B cell (primary cell): ENCODE data around the gene SWSAP1. TPM values are rescaled to one million over a fixed set of nuclear protein-coding genes. Genes with fewer than 3 reads are reported as not detected.

Source experiments
- ATAC-seq: fragments of 200-7000 bp; cut with Tn5 transposase; one replicate; pipeline ENCODE4 v1.10.0; 2021; ENCODE audit warnings: low read depth, mild to moderate bottlenecking, moderate number of reproducible peaks, moderate library complexity
- CTCF ChIA-PET: fragments of 350-600 bp; sonication (Branson Sonifier 250); formaldehyde crosslinking; loops from one replicate; lab custom pipeline; 2021; ENCODE audit warnings: antibody characterized with exemption, inconsistent platforms; lab: Charles Lee
- POLR2A ChIA-PET: fragments of 350-600 bp; sonication (Branson Sonifier 250); formaldehyde crosslinking; loops from one replicate; lab custom pipeline; 2021; ENCODE audit warnings: antibody characterized with exemption; lab: Charles Lee
- DNase-seq: peaks from one replicate; pipeline ENCODE4 v3.0.0; 2013
- H2AFZ ChIP-seq: 2 replicates; pipeline ENCODE4 v1.6.1; 2012; ENCODE audit warnings: mild to moderate bottlenecking, low read depth, low read length; ENCODE audit not compliant: insufficient read depth, poor library complexity, severe bottlenecking
- H3K27ac ChIP-seq, 2 donors: 1 replicate in 1 of 2; 2 replicates in 1 of 2; pipeline ENCODE4 v1.5.1; 2012 to 2013; ENCODE audit warnings: low read length in 2 of 2, mild to moderate bottlenecking in 2 of 2, moderate library complexity in 1 of 2
- H3K27me3 ChIP-seq, 4 experiments: fragments of 200-600 bp in 1 of 4; sonication (generic) in 1 of 4; replicated peaks in 1 of 4; 1 replicate in 2 of 4; 2 replicates in 2 of 4; pipeline versions ENCODE4 v1.6.1 to v1.7.0; 2013 to 2016; ENCODE audit warnings: low read length in 3 of 4, mild to moderate bottlenecking in 2 of 4, mixed read lengths in 1 of 4, moderate library complexity in 1 of 4; ENCODE audit not compliant: insufficient read depth in 4 of 4, control insufficient read depth in 3 of 4; ENCODE audit errors: control extremely low read depth in 1 of 4
- H3K36me3 ChIP-seq, 2 experiments: replicated peaks in 1 of 2; 1 replicate in 1 of 2; 2 replicates in 1 of 2; pipeline versions ENCODE4 v1.6.1 to v1.7.1; 2013; ENCODE audit warnings: low read length in 1 of 2; ENCODE audit not compliant: insufficient read depth in 2 of 2, control insufficient read depth in 1 of 2; ENCODE audit errors: control extremely low read depth in 1 of 2, extremely low read depth in 1 of 2
- H3K4me1 ChIP-seq, 2 donors: fragments of 200-600 bp in 1 of 2; sonication (generic) in 1 of 2; 1 replicate in 1 of 2; 2 replicates in 1 of 2; pipeline versions ENCODE4 v1.5.1 to v1.6.1; 2013 to 2017; ENCODE audit warnings: low read length in 2 of 2; ENCODE audit not compliant: control insufficient read depth in 2 of 2, insufficient read depth in 2 of 2
- H3K4me2 ChIP-seq: replicated peaks from 2 replicates; pipeline ENCODE3; 2012; ENCODE audit warnings: mild to moderate bottlenecking, low read depth, low read length; ENCODE audit not compliant: poor library complexity, severe bottlenecking
- H3K4me3 ChIP-seq, 5 experiments: fragments of 200-600 bp in 1 of 5; sonication (generic) in 1 of 5; 1 replicate in 3 of 5; 2 replicates in 2 of 5; pipeline versions ENCODE4 v1.5.1 to v1.7.0; 2011 to 2016; ENCODE audit warnings: low read length in 4 of 5, mild to moderate bottlenecking in 4 of 5, low read depth in 2 of 5, control low read depth in 1 of 5, moderate library complexity in 1 of 5; ENCODE audit not compliant: insufficient read depth in 1 of 5; ENCODE audit errors: control extremely low read depth in 1 of 5, extremely low read depth in 1 of 5
- H3K79me2 ChIP-seq: fragments of 200-600 bp; sonication (generic); one replicate; pipeline ENCODE4 v1.6.0; 2016; ENCODE audit warnings: low read length; ENCODE audit not compliant: control insufficient read depth, insufficient read depth
- H3K9ac ChIP-seq: fragments of 200-600 bp; sonication (generic); 2 replicates; pipeline ENCODE4 v1.6.1; 2017; ENCODE audit warnings: mild to moderate bottlenecking, low read length, moderate library complexity
- H3K9me3 ChIP-seq, 3 donors: one replicate each; pipeline versions ENCODE4 v1.6.1 to v1.7.1; 2013; ENCODE audit warnings: low read length in 2 of 3; ENCODE audit not compliant: control insufficient read depth in 2 of 3, insufficient read depth in 1 of 3; ENCODE audit errors: control extremely low read depth in 1 of 3
- H4K20me1 ChIP-seq: 2 replicates; pipeline ENCODE4 v1.6.0; 2012; ENCODE audit warnings: mild to moderate bottlenecking, low read length; ENCODE audit not compliant: insufficient read depth, control insufficient read depth, poor library complexity, severe bottlenecking
- H3K27ac Mint-ChIP-seq: one replicate; pipeline ENCODE4 v1.8.0; 2021; ENCODE audit warnings: mixed read lengths
- H3K27me3 Mint-ChIP-seq: one replicate; pipeline ENCODE4 v1.8.0; 2021; ENCODE audit warnings: mixed read lengths
- H3K4me1 Mint-ChIP-seq: one replicate; pipeline ENCODE4 v1.8.0; 2021; ENCODE audit warnings: mixed read lengths
- H3K4me3 Mint-ChIP-seq: one replicate; pipeline ENCODE4 v1.8.0; 2021; ENCODE audit warnings: mixed read lengths
- H3K9me3 Mint-ChIP-seq: one replicate; pipeline ENCODE4 v1.8.0; 2022; ENCODE audit warnings: mixed read lengths; ENCODE audit not compliant: insufficient read depth
- CTCF ChIP-seq: fragments of 200-600 bp; IDR thresholded peaks from one replicate; pipeline ENCODE4 v1.8.0; 2022; ENCODE audit warnings: antibody characterized with exemption, mild to moderate bottlenecking
- EZH2 ChIP-seq: IDR thresholded peaks from 2 replicates; pipeline ENCODE4 v1.6.1; 2012; ENCODE audit warnings: borderline replicate concordance, low read depth, mild to moderate bottlenecking, moderate library complexity, low read length; ENCODE audit not compliant: insufficient read depth, poor library complexity, severe bottlenecking
- WGBS: methylation state at CpG from one replicate; pipeline ENCODE4 v1.1.5; 2013; ENCODE audit warnings: missing lambda C conversion rate; ENCODE audit not compliant: insufficient coverage; 5-methylcytosine and 5-hydroxymethylcytosine counted together
- intact Hi-C: fragments of 100-400 bp; cut with micrococcal nuclease; formaldehyde crosslinking; loops from one replicate; pipeline ENCODE4 v1.10.0; 2022
- polyA plus RNA-seq: library from polyadenylated mRNA; depleted of rRNA; stranded (reverse); fragments of >200 nt; gene quantifications from 2 replicates; pipeline ENCODE4 v1.2.3, GENCODE V29; 2012
- total RNA-seq, 2 donors: library from RNA; stranded (reverse); fragments of 120-200 nt in 1 of 2; gene quantifications; 1 replicate in 1 of 2; 2 replicates in 1 of 2; pipeline versions ENCODE4 v1.2.3 to v1.2.4, GENCODE V29; 2013 to 2022

Gene SWSAP1
- total and polyA plus RNA-seq, 2 donors (not counting 1 experiment from before 2014, with no cell fraction given) = 5.0 to 7.6 TPM

GRCh38 chr19:11387162-11388034 is 12.9 kb downstream of the SWSAP1 start:
- Mint-ChIP-seq H3K4me1 (peaks cover 27% of the 10 kb centered on the region), H3K4me3 (peak overlapping the region; percentile 68), H3K27ac (peak overlapping the region; percentile 85), H3K27me3 (no peaks in the 10 kb centered on the region), H3K9me3 (no peaks in the 10 kb centered on the region)
- ATAC-seq (peak; percentile 56), DNase-seq (peak; percentile 75)
- H2AFZ ChIP-seq = peak overlapping the region; percentile 53
- ChIA-PET CTCF (interaction anchor here (1.2 to 1.5 kb wide), 3 partner anchors 20 to 95 kb away, joined by 3 to 6 read pairs (median 3); no protein-coding TSS in a partner anchor), POLR2A (interaction anchor here (1.5 kb wide), 1 partner anchor 12 kb away, joined by 3 read pairs; the partner anchor contains the start of gene SWSAP1)
- H3K27ac ChIP-seq = peak overlapping the region; percentile 58 to 61
- no peak for TF ChIP-seq CTCF
- TF ChIP-seq EZH2 = no peak
- peaks cover 32 to 36% of the 10 kb centered on the region in 2 donors for H3K4me1 ChIP-seq
- peak overlapping the region; percentile 44 for H3K4me2 ChIP-seq
- H3K9me3 ChIP-seq = peaks cover 0 to 18% (median 4%) of the 10 kb centered on the region in 3 donors
- H3K27me3 ChIP-seq = peaks cover 0 to 4% (median 1%) of the 10 kb centered on the region in 4 experiments
- no peaks in the 10 kb centered on the region for H4K20me1 ChIP-seq
- WGBS = 70% methylated on average over 17 of the region's 19 CpGs
- no peaks in the 10 kb centered on the region for H3K79me2 ChIP-seq
- intact Hi-C loops = no loop called here
- H3K36me3 ChIP-seq = no peaks in the 10 kb centered on the region
- H3K9ac ChIP-seq = no peak overlapping the region
- H3K4me3 ChIP-seq = peak overlapping the region in 2 of 5 experiments; percentile 9 to 35
